Measurements from ENCODE around the gene EIF3J. TPM values are rescaled to one million over a fixed set of nuclear protein-coding genes. Genes with fewer than 3 reads are reported as not detected.

EIF3J gene
- polyA plus RNA-seq, 2 of the 4 experiments (the other 2 are of a cell fraction): 90.6 to 114 TPM

GRCh38 chr15:44596511-44597010 is 59.6 kb downstream of the EIF3J start:
- Histone ChIP-seq H3K4me3 (no peak overlapping the region), H3K4me2 (no peak overlapping the region), H3K9me3 (no peaks in the 10 kb centered on the region), H3K4me1 (peaks cover 4% of the 10 kb centered on the region; the same call in 1 of the 3 replicates), H3K27ac (no peak overlapping the region)
- WGBS (ENCODE audit: missing lambda C conversion rate): 100% methylated on average over 1 of the region's 1 CpG
- CTCF ChIA-PET: interaction anchor here (0.8 to 2.3 kb wide), 3 partner anchors 19 to 142 kb away, joined by 3 to 6 read pairs (median 5); no protein-coding TSS in a partner anchor
- FAIRE-seq (no peak), ATAC-seq (no peak), DNase-seq (ENCODE audit: low read depth in 1 of 2, low spot score in 1 of 2) (no peak)
- TF ChIP-seq HMGXB4 (CRISPR knock-in tag; IDR thresholded peaks at IDR 0.05; ENCODE audit: borderline replicate concordance) (no peak), USF2 (IDR thresholded peaks at IDR 0.05) (no peak), SREBF2 (IDR thresholded peaks at IDR 0.05) (no peak), RFX5 (IDR thresholded peaks at IDR 0.05) (no peak), KDM5A (IDR thresholded peaks at IDR 0.05) (no peak), MAX (IDR thresholded peaks at IDR 0.05) (no peak), TFCP2L1 (CRISPR knock-in tag; IDR thresholded peaks at IDR 0.05) (no peak), MYC (IDR thresholded peaks at IDR 0.05; ENCODE audit: borderline replicate concordance, low read length) (no peak), RAD21 (conservative IDR thresholded peaks at IDR 0.05 in 1 of 2, IDR thresholded peaks at IDR 0.05 in 1 of 2) (no peak), NPAS2 (CRISPR knock-in tag; IDR thresholded peaks at IDR 0.05; ENCODE audit: borderline replicate concordance) (no peak), TP53 (CRISPR knock-in tag; IDR thresholded peaks at IDR 0.05) (no peak), RARB (CRISPR knock-in tag; IDR thresholded peaks at IDR 0.05) (no peak), HDAC2 (IDR thresholded peaks at IDR 0.05) (no peak), BCL3 (IDR thresholded peaks at IDR 0.05) (no peak), EP300 (IDR thresholded peaks at IDR 0.05) (no peak), GATA3 (IDR thresholded peaks at IDR 0.05; ENCODE audit: borderline replicate concordance) (no peak), ATOH8 (CRISPR knock-in tag; IDR thresholded peaks at IDR 0.05; ENCODE audit: low read depth) (no peak), HEYL (CRISPR knock-in tag; IDR thresholded peaks at IDR 0.05) (no peak), POLR2AphosphoS2 (conservative IDR thresholded peaks at IDR 0.05; ENCODE audit: low read length) (no peak), ZSCAN20 (CRISPR knock-in tag; IDR thresholded peaks at IDR 0.05) (no peak)
- POLR2A ChIA-PET: no interaction called here

- no peaks in the 10 kb centered on the region for H3K9me3 ChIP-seq
- ChIA-PET CTCF (interaction anchor here (1.0 to 2.3 kb wide), 3 partner anchors 12 to 141 kb away, joined by 3 to 6 read pairs (median 5); no protein-coding TSS in a partner anchor), POLR2A (no interaction called here)
- H3K4me3 ChIP-seq: no peak overlapping the region
- ATAC-seq (no peak), FAIRE-seq (no peak), DNase-seq (ENCODE audit: low read depth in 1 of 2, low spot score in 1 of 2) (no peak)
- WGBS (ENCODE audit: missing lambda C conversion rate): 82% methylated on average over 1 of the region's 1 CpG
- H3K27ac ChIP-seq: no peak overlapping the region
- TF ChIP-seq EHF (CRISPR knock-in tag; IDR thresholded peaks at IDR 0.05) (no peak), SMC3 (IDR thresholded peaks at IDR 0.05) (no peak), ZNF302 (CRISPR knock-in tag; IDR thresholded peaks at IDR 0.05) (no peak), RNF2 (IDR thresholded peaks at IDR 0.05; ENCODE audit: borderline replicate concordance, low read depth) (no peak), EP300 (IDR thresholded peaks at IDR 0.05) (no peak), CHD2 (IDR thresholded peaks at IDR 0.05; ENCODE audit: low read length, partially characterized antibody) (no peak), HES2 (IDR thresholded peaks at IDR 0.05) (no peak), ATOH8 (CRISPR knock-in tag; IDR thresholded peaks at IDR 0.05; ENCODE audit: low read depth) (no peak)
- H3K4me2 ChIP-seq: no peak overlapping the region
- H3K4me1 ChIP-seq: peaks cover 4% of the 10 kb centered on the region; the same call in 1 of the 3 replicates
Observed at GRCh38 chr15:44598066-44598465, 61.1 kb downstream of the EIF3J start.

Data from A549 (cell line).